Measurements from ENCODE around the gene SLX9.

DNA sequence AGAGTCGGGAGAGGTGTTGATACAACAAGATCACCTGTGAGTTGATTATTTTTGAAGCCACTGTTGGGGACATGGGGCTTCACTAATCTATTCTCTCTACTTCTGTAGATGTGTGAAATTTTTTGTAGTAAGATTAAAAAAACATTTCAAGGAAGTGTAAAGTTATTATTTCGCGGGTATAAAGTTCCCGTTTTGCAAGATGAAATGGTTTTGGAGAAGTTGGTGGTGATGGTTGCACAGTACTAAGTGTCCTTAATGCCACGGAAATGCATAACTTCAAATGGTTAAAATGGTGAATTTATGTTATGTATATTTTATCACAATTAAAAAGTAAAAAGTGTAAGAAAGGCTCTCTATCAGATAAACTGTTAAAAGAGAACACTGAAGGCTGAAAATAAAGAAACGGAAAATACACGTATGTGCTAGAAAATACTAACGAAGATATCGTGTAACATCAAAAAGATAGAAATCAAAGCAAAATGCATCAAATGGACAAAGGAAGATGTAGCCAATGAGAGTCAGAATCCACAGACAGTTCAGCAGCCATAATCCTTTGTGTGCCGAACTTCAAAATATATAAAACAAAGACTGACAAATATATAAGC, 16.2 kb upstream of the SLX9 start:
- no peak for TF ChIP-seq EP300 (IDR thresholded peaks at IDR 0.05)
- no peak for TF ChIP-seq POLR2AphosphoS5 (IDR thresholded peaks at IDR 0.05)

Measured in esophagus muscularis mucosa (tissue), 3 donors.